Karpas-422 (cell line): ENCODE data around the gene DOCK7. TPM values are rescaled to one million over a fixed set of nuclear protein-coding genes. Genes with fewer than 3 reads are reported as not detected.
"Not testable (repeated sequence)": the region's sequence is repeated elsewhere in the genome, so short reads cannot be mapped to it uniquely, and the experiment has no call there.

Experiments
- DNase-seq: peaks from one replicate; pipeline ENCODE4 v3.0.0-alpha.2; 2015
- H2AFZ ChIP-seq: fragments of 200-600 bp; sonication (generic); 2 replicates; pipeline ENCODE4 v1.6.1; 2014; ENCODE audit warnings: antibody characterized with exemption, low read length, mixed read lengths
- H3K27ac ChIP-seq: fragments of 200-600 bp; sonication (generic); 2 replicates; pipeline ENCODE4 v1.5.1; 2014; ENCODE audit warnings: mild to moderate bottlenecking, low read length, moderate library complexity
- H3K27me3 ChIP-seq: fragments of 200-600 bp; sonication (generic); 2 replicates; pipeline ENCODE4 v1.6.1; 2014; ENCODE audit warnings: low read length, mixed read lengths
- H3K36me3 ChIP-seq: fragments of 200-600 bp; sonication (generic); 2 replicates; pipeline ENCODE4 v1.6.1; 2014; ENCODE audit warnings: low read length, mixed read lengths; ENCODE audit not compliant: insufficient read depth
- H3K4me1 ChIP-seq: fragments of 200-600 bp; sonication (generic); 2 replicates; pipeline ENCODE4 v1.6.1; 2014; ENCODE audit warnings: mild to moderate bottlenecking, low read length, mixed read lengths
- H3K4me2 ChIP-seq: fragments of 200-600 bp; sonication (generic); 2 replicates; pipeline ENCODE4 v1.6.1; 2014; ENCODE audit warnings: low read length, low read depth, mild to moderate bottlenecking; ENCODE audit not compliant: poor library complexity, severe bottlenecking
- H3K4me3 ChIP-seq: fragments of 200-600 bp; sonication (generic); 2 replicates; pipeline ENCODE4 v1.5.1; 2014; ENCODE audit warnings: mild to moderate bottlenecking, antibody characterized with exemption, low read length, mixed read lengths
- H3K79me2 ChIP-seq: fragments of 200-600 bp; sonication (generic); 2 replicates; pipeline ENCODE4 v1.6.1; 2014; ENCODE audit warnings: mild to moderate bottlenecking, low read length, mixed read lengths
- H3K9ac ChIP-seq: fragments of 200-600 bp; sonication (generic); 2 replicates; pipeline ENCODE4 v1.6.0; 2014; ENCODE audit warnings: low read length
- H3K9me2 ChIP-seq: fragments of 200-600 bp; sonication (generic), shearing (Covaris generic); replicated peaks from 2 replicates; pipeline ENCODE4 v1.6.0; 2014; ENCODE audit warnings: mild to moderate bottlenecking, low read length, moderate library complexity; ENCODE audit not compliant: insufficient read depth
- H3K9me3 ChIP-seq: fragments of 300-700, 200-600 bp; sonication (generic); 2 replicates; pipeline ENCODE4 v1.6.1; 2014; ENCODE audit warnings: low read length, mixed read lengths
- H4K20me1 ChIP-seq: fragments of 200-600 bp; sonication (generic); 2 replicates; pipeline ENCODE4 v1.6.1; 2014; ENCODE audit warnings: mild to moderate bottlenecking, antibody characterized with exemption, low read length, low read depth; ENCODE audit not compliant: insufficient read depth
- total RNA-seq: library from RNA; depleted of rRNA; stranded (reverse); fragments of >200 nt; shearing (Covaris generic); gene quantifications from 2 replicates; pipeline ENCODE4 v1.2.3, GENCODE V29; 2014; ENCODE audit warnings: low replicate concordance

DOCK7 gene
- total RNA-seq, 1 experiment from 2014 or later, result 0.11 TPM

DNA sequence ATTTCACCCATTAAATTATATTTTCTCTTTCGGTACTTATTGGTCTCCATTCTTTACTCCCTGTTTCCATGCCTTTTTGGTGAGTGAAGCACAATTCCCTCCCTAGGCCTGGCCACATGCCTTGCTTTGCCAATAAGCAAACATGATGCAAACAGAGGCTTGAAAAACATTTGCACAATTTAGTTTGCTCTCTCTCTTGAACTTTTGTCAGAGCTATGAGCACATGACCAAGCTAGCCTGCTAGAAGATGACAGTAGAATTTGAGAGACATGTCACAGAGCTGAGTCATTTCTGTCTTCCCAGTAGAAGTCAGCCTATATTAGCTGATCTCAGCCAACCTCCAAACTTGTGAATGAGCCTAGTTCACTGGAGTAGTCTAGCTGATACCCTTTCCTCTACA, 66.3 kb downstream of the DOCK7 start:
- no peaks in the 10 kb centered on the region for H3K9me3 ChIP-seq
- H3K9me2 ChIP-seq, result no peaks in the 10 kb centered on the region
- no peaks in the 10 kb centered on the region for H3K4me1 ChIP-seq
- no peak overlapping the region for H3K27ac ChIP-seq
- no peaks in the 10 kb centered on the region for H4K20me1 ChIP-seq
- no peak overlapping the region for H3K9ac ChIP-seq
- no peak overlapping the region for H3K4me3 ChIP-seq
- no peak for DNase-seq
- no peaks in the 10 kb centered on the region for H3K79me2 ChIP-seq
- H3K36me3 ChIP-seq, result no peaks in the 10 kb centered on the region
- H3K27me3 ChIP-seq, result no peaks in the 10 kb centered on the region
- H2AFZ ChIP-seq, result no peak overlapping the region
- H3K4me2 ChIP-seq, result no peak overlapping the region

DNA sequence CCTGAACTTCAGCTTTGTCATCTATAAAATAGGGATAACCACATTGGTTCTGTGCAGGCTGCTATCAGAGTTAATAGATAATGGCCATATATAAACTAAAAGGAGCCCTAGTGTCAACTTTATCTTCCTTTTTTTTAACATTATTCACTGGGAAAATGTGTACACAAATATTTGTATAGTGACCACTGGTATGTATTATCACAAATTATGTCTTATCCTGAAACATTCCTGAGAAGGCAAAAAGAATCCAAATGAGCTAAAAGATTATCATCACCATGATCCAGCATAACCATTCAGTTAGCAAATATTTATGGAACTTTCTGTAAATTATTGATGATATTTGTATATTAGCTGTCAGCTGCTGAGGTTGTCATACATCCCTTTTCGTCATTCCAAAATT, 74.3 kb downstream of the DOCK7 start:
- Histone ChIP-seq H3K9me3 (no peaks in the 10 kb centered on the region), H2AFZ (no peak overlapping the region), H3K4me1 (peaks cover 11% of the 10 kb centered on the region), H3K79me2 (no peaks in the 10 kb centered on the region), H3K27me3 (no peaks in the 10 kb centered on the region), H3K4me2 (peak overlapping the region; percentile 53), H3K4me3 (no peak overlapping the region), H3K27ac (no peak overlapping the region), H3K9me2 (no peaks in the 10 kb centered on the region), H3K9ac (no peak overlapping the region), H4K20me1 (no peaks in the 10 kb centered on the region), H3K36me3 (no peaks in the 10 kb centered on the region)
- no peak for DNase-seq

DNA sequence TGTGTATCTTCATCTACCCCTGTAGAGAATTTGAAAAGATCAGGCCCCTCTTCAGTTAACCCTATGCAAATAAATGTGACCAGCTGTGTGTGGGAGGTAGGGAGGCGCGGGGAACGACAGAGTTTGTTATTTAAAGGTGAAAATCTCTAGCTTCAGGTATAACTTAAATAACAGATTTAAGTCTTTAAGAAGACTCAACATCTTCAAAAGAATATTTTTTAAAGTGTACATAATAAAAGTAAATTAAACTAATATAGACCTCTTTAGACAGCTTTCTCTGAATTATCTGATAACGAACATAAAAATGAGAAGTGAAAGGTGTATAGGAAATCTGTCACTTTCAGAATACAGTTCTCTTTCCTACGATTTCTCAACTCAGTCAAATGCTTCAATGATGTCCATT, 74.9 kb downstream of the DOCK7 start:
- 0 out of 2 replicates have a peak overlapping the region, but pooled peaks have one; percentile 11 for H3K4me3 ChIP-seq
- no peaks in the 10 kb centered on the region for H3K79me2 ChIP-seq
- no peaks in the 10 kb centered on the region for H4K20me1 ChIP-seq
- no peak overlapping the region for H3K27ac ChIP-seq
- H3K27me3 ChIP-seq, result no peaks in the 10 kb centered on the region
- peak; percentile 46 for DNase-seq
- no peaks in the 10 kb centered on the region for H3K9me3 ChIP-seq
- H3K4me1 ChIP-seq, result peaks cover 11% of the 10 kb centered on the region
- H3K36me3 ChIP-seq, result no peaks in the 10 kb centered on the region
- H2AFZ ChIP-seq, result no peak overlapping the region
- no peaks in the 10 kb centered on the region for H3K9me2 ChIP-seq
- H3K4me2 ChIP-seq, result peak overlapping the region; percentile 53
- H3K9ac ChIP-seq, result no peak overlapping the region

DNA sequence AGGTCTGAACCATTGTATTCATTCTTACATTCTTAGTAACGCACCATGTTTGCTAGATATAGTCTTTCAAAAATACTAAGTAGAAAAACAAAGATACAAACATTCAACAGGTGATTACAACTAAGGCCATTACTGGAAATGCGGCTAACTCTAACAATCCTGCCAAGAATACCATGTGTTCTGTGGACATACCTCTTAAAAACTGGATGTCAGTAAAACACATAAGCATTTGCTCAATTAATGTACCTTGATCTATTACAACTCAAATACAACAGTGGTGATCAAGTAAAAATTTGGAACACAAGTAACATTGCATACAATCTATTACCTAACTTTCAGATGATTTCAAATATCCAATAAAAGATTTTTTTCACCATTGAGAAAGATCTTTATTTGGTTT, 75.4 kb downstream of the DOCK7 start:
- Histone ChIP-seq H3K27me3 (no peaks in the 10 kb centered on the region), H4K20me1 (no peaks in the 10 kb centered on the region), H3K9ac (no peak overlapping the region), H3K27ac (no peak overlapping the region), H3K9me3 (no peaks in the 10 kb centered on the region), H3K4me2 (peak overlapping the region; percentile 53), H3K4me1 (peaks cover 11% of the 10 kb centered on the region), H3K36me3 (no peaks in the 10 kb centered on the region), H3K9me2 (no peaks in the 10 kb centered on the region), H3K79me2 (no peaks in the 10 kb centered on the region), H2AFZ (no peak overlapping the region), H3K4me3 (0 out of 2 replicates have a peak overlapping the region, but pooled peaks have one; percentile 11)
- no peak for DNase-seq

DNA sequence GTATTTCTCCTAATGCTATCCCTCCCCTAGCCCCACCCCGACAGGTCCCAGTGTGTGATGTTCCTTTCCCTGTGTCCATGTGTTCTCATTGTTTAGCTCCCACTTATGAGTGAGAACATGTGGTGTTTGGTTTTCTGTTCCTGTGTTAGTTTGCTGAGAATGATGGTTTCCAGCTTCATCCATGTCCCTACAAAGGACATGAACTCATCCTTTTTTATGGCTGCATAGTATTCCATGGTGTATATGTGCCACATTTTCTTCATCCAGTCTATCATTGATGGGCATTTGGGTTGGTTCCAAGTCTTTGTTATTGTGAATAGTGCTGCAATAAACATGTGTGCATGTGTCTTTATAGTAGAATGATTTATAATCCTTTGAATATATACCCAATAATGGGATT, 77.6 kb downstream of the DOCK7 start:
- H3K4me3 ChIP-seq, H3K27ac ChIP-seq, DNase-seq, H4K20me1 ChIP-seq, H3K4me2 ChIP-seq, H3K9me2 ChIP-seq, H3K36me3 ChIP-seq, H2AFZ ChIP-seq, H3K9me3 ChIP-seq, H3K27me3 ChIP-seq, H3K79me2 ChIP-seq, H3K9ac ChIP-seq: not testable (repeated sequence)
- H3K4me1 ChIP-seq, result peaks cover 11% of the 10 kb centered on the region

DNA sequence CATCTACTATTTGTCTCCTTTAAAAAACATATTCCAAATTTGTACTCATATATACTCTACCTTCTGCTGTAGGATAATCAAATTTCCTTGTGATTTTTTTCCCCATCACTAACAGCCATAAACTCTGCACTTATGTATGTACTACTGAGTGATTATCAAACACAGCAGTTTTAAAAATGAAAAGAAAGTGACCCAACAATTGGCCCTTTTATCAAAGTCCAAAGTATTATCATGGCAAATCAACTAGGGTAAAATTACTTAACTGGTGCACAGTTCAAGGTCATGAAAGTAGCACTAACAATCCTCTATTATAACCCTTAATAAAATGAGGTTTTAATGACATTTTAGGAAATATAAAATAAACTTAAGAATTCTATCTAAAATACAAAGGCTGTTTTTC, 79.3 kb downstream of the DOCK7 start:
- Histone ChIP-seq H3K9ac (no peak overlapping the region), H3K9me3 (no peaks in the 10 kb centered on the region), H3K36me3 (no peaks in the 10 kb centered on the region), H3K9me2 (no peaks in the 10 kb centered on the region), H3K4me1 (peaks cover 11% of the 10 kb centered on the region), H3K4me3 (no peak overlapping the region), H3K4me2 (no peak overlapping the region), H3K79me2 (no peaks in the 10 kb centered on the region), H2AFZ (no peak overlapping the region), H4K20me1 (no peaks in the 10 kb centered on the region), H3K27me3 (no peaks in the 10 kb centered on the region), H3K27ac (no peak overlapping the region)
- no peak for DNase-seq

DNA sequence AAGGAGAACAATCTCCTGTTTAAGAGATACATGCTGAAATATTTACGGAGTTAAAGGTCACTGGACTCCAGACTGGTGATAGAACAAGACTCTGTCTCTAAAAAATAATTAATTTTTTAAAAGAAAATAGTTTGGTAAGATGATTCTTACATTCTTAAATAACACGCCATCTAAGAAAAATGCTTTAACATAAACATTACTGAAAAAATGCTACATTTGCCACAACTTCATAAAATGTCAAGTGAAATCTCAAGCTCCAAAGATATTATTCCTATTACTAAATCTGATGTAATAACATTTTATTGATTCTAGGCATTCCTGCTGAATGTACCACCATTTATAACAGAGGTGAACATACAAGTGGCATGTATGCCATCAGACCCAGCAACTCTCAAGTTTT, 86.7 kb downstream of the DOCK7 start:
- no peak overlapping the region for H3K27ac ChIP-seq
- H3K27me3 ChIP-seq, result no peaks in the 10 kb centered on the region
- no peaks in the 10 kb centered on the region for H4K20me1 ChIP-seq
- H3K9ac ChIP-seq, result no peak overlapping the region
- H3K4me3 ChIP-seq, result no peak overlapping the region
- no peak overlapping the region for H2AFZ ChIP-seq
- no peaks in the 10 kb centered on the region for H3K36me3 ChIP-seq
- H3K4me2 ChIP-seq, result no peak overlapping the region
- no peaks in the 10 kb centered on the region for H3K9me3 ChIP-seq
- no peaks in the 10 kb centered on the region for H3K79me2 ChIP-seq
- H3K9me2 ChIP-seq, result no peaks in the 10 kb centered on the region
- DNase-seq, result no peak
- H3K4me1 ChIP-seq, result no peaks in the 10 kb centered on the region

DNA sequence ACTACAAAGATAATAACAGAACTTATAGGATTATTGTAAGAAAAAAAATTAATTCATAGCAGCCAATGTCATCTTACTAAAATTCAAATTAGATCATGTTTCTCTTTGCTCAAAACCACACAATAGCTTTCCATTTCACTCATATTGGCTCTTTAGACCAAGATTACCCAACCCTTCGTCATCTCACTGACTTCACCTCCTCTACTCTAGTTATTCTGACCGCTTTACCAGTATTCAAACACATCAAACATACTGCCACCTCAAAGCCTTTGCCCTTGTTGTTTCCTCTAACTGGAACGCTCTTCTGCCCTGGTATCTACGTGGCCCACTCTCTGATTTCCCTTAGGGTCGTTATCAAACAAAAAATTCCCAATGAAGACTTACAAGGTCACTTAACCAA, 89.1 kb downstream of the DOCK7 start:
- Histone ChIP-seq H3K4me2 (no peak overlapping the region), H3K4me3 (no peak overlapping the region), H3K9ac (no peak overlapping the region), H3K9me2 (no peaks in the 10 kb centered on the region), H3K9me3 (no peaks in the 10 kb centered on the region), H2AFZ (no peak overlapping the region), H3K27ac (no peak overlapping the region), H3K36me3 (no peaks in the 10 kb centered on the region), H4K20me1 (no peaks in the 10 kb centered on the region), H3K27me3 (no peaks in the 10 kb centered on the region), H3K79me2 (no peaks in the 10 kb centered on the region), H3K4me1 (no peaks in the 10 kb centered on the region)
- DNase-seq, result no peak

DNA sequence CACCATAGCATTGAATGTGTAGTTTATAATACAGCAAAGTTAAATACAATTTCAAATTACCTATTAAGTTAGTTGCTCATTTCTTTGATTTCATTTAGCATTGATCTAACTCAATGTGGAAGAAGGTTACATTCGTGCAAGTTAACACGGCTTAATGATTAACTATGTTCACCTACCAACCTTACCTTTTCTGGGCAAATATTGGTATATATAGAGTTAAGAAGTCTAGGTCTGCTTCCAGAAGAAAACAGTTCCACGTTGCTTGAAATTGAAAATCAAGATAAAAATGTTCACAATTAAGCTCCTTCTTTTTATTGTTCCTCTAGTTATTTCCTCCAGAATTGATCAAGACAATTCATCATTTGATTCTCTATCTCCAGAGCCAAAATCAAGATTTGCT, 90.9 kb downstream of the DOCK7 start, which contains the start of gene ANGPTL3:
TSS of gene ANGPTL3 (plus strand) at position 240 of the 400 bp plus-strand sequence. CDS start at position 287, 47 bp downstream.
- H3K4me1 ChIP-seq, result no peaks in the 10 kb centered on the region
- H2AFZ ChIP-seq, result no peak within 1 kb of the TSS
- no peak within 1 kb of the TSS for H3K27ac ChIP-seq
- no peaks in the 10 kb centered on the region for H3K36me3 ChIP-seq
- H4K20me1 ChIP-seq, result no peaks in the 10 kb centered on the region
- no peak for DNase-seq
- H3K4me2 ChIP-seq, result no peak within 1 kb of the TSS
- H3K27me3 ChIP-seq, result no peaks in the 10 kb centered on the region
- no peaks in the 10 kb centered on the region for H3K9me2 ChIP-seq
- no peaks in the 10 kb centered on the region for H3K79me2 ChIP-seq
- H3K4me3 ChIP-seq, result no peak within 1 kb of the TSS
- no peaks in the 10 kb centered on the region for H3K9me3 ChIP-seq
- no peak within 1 kb of the TSS for H3K9ac ChIP-seq
